Ishikawa (cell line): ENCODE data around the gene ZNF627.

Experiments
- CEBPB ChIP-seq: IDR thresholded peaks from 2 replicates; pipeline ENCODE4 v1.6.1; 2012
- CREB1 ChIP-seq: IDR thresholded peaks from 2 replicates; pipeline ENCODE4 v1.6.1; 2012; ENCODE audit warnings: low read depth
- EP300 ChIP-seq: IDR thresholded peaks from 2 replicates; pipeline ENCODE4 v1.6.1; 2012; ENCODE audit warnings: borderline replicate concordance
- MAX ChIP-seq: IDR thresholded peaks from 2 replicates; pipeline ENCODE4 v1.6.1; 2012
- NFIC ChIP-seq: IDR thresholded peaks from 2 replicates; pipeline ENCODE4 v1.6.1; 2012
- RAD21 ChIP-seq: IDR thresholded peaks from 2 replicates; pipeline ENCODE4 v1.6.1; 2012; ENCODE audit warnings: low read depth
- REST ChIP-seq: IDR thresholded peaks from 2 replicates; pipeline ENCODE4 v1.6.1; 2012; ENCODE audit warnings: low read depth, mild to moderate bottlenecking
- TAF1 ChIP-seq: IDR thresholded peaks from 2 replicates; pipeline ENCODE4 v1.6.1; 2012; ENCODE audit warnings: low read depth, mild to moderate bottlenecking
- USF1 ChIP-seq: IDR thresholded peaks from 2 replicates; pipeline ENCODE4 v1.6.1; 2012
- YY1 ChIP-seq: IDR thresholded peaks from 2 replicates; pipeline ENCODE4 v1.6.1; 2012; ENCODE audit warnings: low read depth
- ZBTB7A ChIP-seq: IDR thresholded peaks from 2 replicates; pipeline ENCODE4 v1.6.1; 2012; ENCODE audit warnings: low read depth

GRCh38 chr19:11580116-11580515, 17.2 kb upstream of the ZNF627 start:
- no peak for TF ChIP-seq EP300
- TF ChIP-seq YY1: no peak
- TF ChIP-seq CEBPB: no peak
- no peak for TF ChIP-seq MAX
- no peak for TF ChIP-seq REST
- TF ChIP-seq ZBTB7A: no peak
- no peak for TF ChIP-seq TAF1
- TF ChIP-seq NFIC: no peak
- no peak for TF ChIP-seq RAD21
- no peak for TF ChIP-seq CREB1
- no peak for TF ChIP-seq USF1
